Mucosa of stomach (tissue), 1 donor: ENCODE measurements around the gene SPHKAP.

ENCODE experiments used
- H3K27me3 ChIP-seq: one replicate; pipeline ENCODE4 v1.7.0; 2013; ENCODE audit warnings: mild to moderate bottlenecking, low read length; ENCODE audit not compliant: control insufficient read depth, insufficient read depth
- H3K36me3 ChIP-seq: one replicate; pipeline ENCODE4 v1.7.0; 2013; ENCODE audit warnings: low read length; ENCODE audit not compliant: control insufficient read depth, insufficient read depth
- H3K4me1 ChIP-seq: one replicate; pipeline ENCODE4 v1.7.0; 2013; ENCODE audit warnings: mild to moderate bottlenecking, low read length; ENCODE audit not compliant: control insufficient read depth, insufficient read depth
- H3K4me3 ChIP-seq: one replicate; pipeline ENCODE4 v1.7.0; 2013; ENCODE audit warnings: low read length
- H3K9ac ChIP-seq: one replicate; pipeline ENCODE4 v1.7.0; 2013; ENCODE audit warnings: mild to moderate bottlenecking, low read length, moderate library complexity
- H3K9me3 ChIP-seq: one replicate; pipeline ENCODE4 v1.7.0; 2013; ENCODE audit warnings: mild to moderate bottlenecking, low read length, moderate library complexity; ENCODE audit not compliant: control insufficient read depth
- donor health status: Pancreatic carcinoma.

SPHKAP gene

GRCh38 chr2:228056293-228057097 lies 125.0 kb downstream of the SPHKAP start:
- no peak overlapping the region for H3K9ac ChIP-seq
- H3K4me3 ChIP-seq = no peak overlapping the region
- no peaks in the 10 kb centered on the region for H3K4me1 ChIP-seq
- no peaks in the 10 kb centered on the region for H3K9me3 ChIP-seq
- H3K27me3 ChIP-seq = no peaks in the 10 kb centered on the region
- H3K36me3 ChIP-seq = no peaks in the 10 kb centered on the region

- no peaks in the 10 kb centered on the region for H3K4me1 ChIP-seq
- H3K9me3 ChIP-seq = no peaks in the 10 kb centered on the region
- no peaks in the 10 kb centered on the region for H3K36me3 ChIP-seq
- no peak overlapping the region for H3K4me3 ChIP-seq
- H3K27me3 ChIP-seq = no peaks in the 10 kb centered on the region
- H3K9ac ChIP-seq = no peak overlapping the region
Measured at GRCh38 chr2:228048838-228049490, 132.5 kb downstream of the SPHKAP start.

DNA sequence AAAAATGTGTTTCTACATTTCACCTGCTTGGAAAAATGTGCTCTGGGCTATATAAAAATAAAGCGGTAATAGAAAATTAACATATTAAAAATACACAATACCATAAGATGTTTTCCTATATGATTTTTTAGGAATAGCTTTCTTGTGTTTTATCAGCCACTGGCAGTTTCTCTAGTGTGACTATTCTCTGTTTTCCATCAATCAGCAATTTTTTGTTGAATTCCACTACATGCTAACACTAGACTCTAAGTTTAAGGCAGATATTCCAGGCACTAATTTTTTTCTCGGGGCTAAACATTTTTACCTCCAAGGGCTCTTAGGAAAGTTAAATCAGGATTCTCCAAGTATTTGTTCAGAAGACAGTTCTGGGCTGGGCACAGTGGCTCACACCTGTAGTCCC lies 140.5 kb downstream of the SPHKAP start:
- Histone ChIP-seq H3K36me3 (no peaks in the 10 kb centered on the region), H3K27me3 (no peaks in the 10 kb centered on the region), H3K9me3 (no peaks in the 10 kb centered on the region), H3K4me3 (no peak overlapping the region), H3K4me1 (no peaks in the 10 kb centered on the region), H3K9ac (no peak overlapping the region)

- H3K9me3 ChIP-seq = no peaks in the 10 kb centered on the region
- H3K4me3 ChIP-seq = no peak overlapping the region
Measured at GRCh38 chr2:228039752-228040534, 141.5 kb downstream of the SPHKAP start.

GRCh38 chr2:228038967-228039366 lies 142.5 kb downstream of the SPHKAP start:
- Histone ChIP-seq H3K9ac (no peak overlapping the region), H3K4me3 (no peak overlapping the region), H3K9me3 (no peaks in the 10 kb centered on the region), H3K4me1 (no peaks in the 10 kb centered on the region), H3K27me3 (no peaks in the 10 kb centered on the region), H3K36me3 (no peaks in the 10 kb centered on the region)

More at GRCh38 chr2:228039752-228040534, 141.5 kb downstream of the SPHKAP start:
- Histone ChIP-seq H3K27me3 (no peaks in the 10 kb centered on the region), H3K9ac (no peak overlapping the region), H3K4me1 (no peaks in the 10 kb centered on the region), H3K36me3 (no peaks in the 10 kb centered on the region)

DNA sequence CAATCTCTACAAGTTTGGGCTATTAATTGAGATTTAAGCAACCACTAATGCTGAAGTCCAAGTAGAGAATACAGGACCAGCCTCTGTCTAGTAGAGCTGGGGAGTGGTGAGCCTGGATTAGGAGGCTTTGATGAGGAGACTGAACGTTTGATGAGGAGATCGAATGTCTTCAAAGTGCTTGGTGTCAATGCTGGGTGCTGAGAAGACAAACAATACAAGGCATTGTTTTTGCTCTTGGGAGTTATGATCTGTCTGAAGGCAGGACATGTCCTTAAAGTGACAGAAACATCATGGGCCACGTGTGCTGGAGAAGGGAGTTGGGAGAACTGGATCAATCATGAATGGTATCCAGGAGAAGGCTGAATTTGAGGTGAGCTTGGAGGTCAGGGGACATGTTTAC lies 143.6 kb downstream of the SPHKAP start:
- no peaks in the 10 kb centered on the region for H3K36me3 ChIP-seq
- H3K27me3 ChIP-seq = no peaks in the 10 kb centered on the region
- H3K9ac ChIP-seq = no peak overlapping the region
- H3K4me3 ChIP-seq = no peak overlapping the region
- no peaks in the 10 kb centered on the region for H3K9me3 ChIP-seq
- no peaks in the 10 kb centered on the region for H3K4me1 ChIP-seq

- Histone ChIP-seq H3K36me3 (no peaks in the 10 kb centered on the region), H3K9me3 (no peaks in the 10 kb centered on the region), H3K4me1 (no peaks in the 10 kb centered on the region), H3K27me3 (no peaks in the 10 kb centered on the region), H3K4me3 (no peak overlapping the region), H3K9ac (no peak overlapping the region)
Measured at GRCh38 chr2:228023619-228024018, 157.9 kb downstream of the SPHKAP start.

DNA sequence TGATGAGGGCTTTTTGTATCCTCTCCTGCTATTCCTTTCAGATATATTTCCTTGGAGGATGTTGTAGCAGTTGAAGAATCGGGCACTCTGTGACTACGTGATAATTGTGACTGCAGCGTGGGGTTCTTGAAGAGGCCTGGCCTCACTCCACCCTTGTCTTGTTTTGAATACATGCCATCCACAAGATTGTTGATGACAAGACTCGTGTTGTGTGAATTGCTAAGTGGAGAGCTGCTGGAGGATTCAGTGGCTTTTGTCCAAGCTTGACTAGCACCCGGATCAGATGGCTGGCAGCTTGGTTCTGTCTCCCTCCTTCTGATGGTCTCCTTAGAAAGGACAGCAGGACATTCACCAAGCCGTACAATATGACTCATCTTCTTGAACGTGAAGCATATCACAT lies 163.2 kb downstream of the SPHKAP start:
- H3K4me3 ChIP-seq = no peak overlapping the region
- H3K27me3 ChIP-seq = no peaks in the 10 kb centered on the region
- H3K9ac ChIP-seq = no peak overlapping the region
- no peaks in the 10 kb centered on the region for H3K4me1 ChIP-seq
- H3K9me3 ChIP-seq = no peaks in the 10 kb centered on the region
- H3K36me3 ChIP-seq = no peaks in the 10 kb centered on the region

GRCh38 chr2:228017784-228018183 lies 163.7 kb downstream of the SPHKAP start:
- Histone ChIP-seq H3K9me3 (no peaks in the 10 kb centered on the region), H3K27me3 (no peaks in the 10 kb centered on the region), H3K36me3 (no peaks in the 10 kb centered on the region), H3K9ac (no peak overlapping the region), H3K4me1 (no peaks in the 10 kb centered on the region), H3K4me3 (no peak overlapping the region)

DNA sequence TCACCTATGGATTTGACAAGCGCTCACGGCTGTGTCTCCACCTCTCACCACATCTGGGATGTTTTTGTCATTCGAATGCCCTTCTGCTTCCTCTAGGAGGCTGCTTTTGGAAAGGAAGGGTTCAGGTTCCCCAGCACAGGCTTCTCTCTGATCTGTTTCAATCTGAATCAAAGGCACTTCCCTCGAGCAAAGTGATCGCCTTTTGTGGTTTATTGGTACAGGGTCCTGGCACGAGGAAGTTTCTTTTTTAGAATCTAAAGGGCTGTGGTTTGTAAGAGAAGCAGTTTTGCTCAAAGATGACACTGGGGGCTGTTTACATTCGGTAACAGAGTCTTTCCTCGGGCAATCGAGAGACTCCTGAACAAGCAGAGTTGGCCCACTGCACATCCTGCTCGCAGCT lies 165.1 kb downstream of the SPHKAP start:
- H3K27me3 ChIP-seq = no peaks in the 10 kb centered on the region
- no peaks in the 10 kb centered on the region for H3K4me1 ChIP-seq
- no peak overlapping the region for H3K9ac ChIP-seq
- H3K36me3 ChIP-seq = no peaks in the 10 kb centered on the region
- no peak overlapping the region for H3K4me3 ChIP-seq
- H3K9me3 ChIP-seq = no peaks in the 10 kb centered on the region

DNA sequence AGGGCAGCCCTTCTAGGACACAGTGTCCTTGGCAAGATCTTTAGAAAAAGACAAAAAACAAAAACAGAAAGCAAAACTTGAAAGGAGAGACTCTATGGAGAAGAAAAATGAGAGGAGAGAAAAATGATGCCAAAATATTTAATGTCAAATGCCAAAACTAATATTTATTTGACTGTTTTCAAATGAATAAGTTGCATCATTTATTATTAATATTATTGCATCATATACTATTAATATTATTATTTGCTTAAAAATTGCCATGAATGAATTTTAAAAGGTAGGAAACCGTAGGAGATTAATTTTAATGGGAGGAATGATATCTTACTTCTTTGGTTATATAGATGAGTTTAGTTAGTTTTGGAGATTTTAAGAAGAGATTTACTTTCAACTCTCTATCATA lies 165.7 kb downstream of the SPHKAP start:
- no peaks in the 10 kb centered on the region for H3K36me3 ChIP-seq
- H3K9ac ChIP-seq = no peak overlapping the region
- no peaks in the 10 kb centered on the region for H3K9me3 ChIP-seq

GRCh38 chr2:227996366-227996765 lies 185.1 kb downstream of the SPHKAP start:
- Histone ChIP-seq H3K9me3 (no peaks in the 10 kb centered on the region), H3K36me3 (no peaks in the 10 kb centered on the region), H3K4me1 (no peaks in the 10 kb centered on the region), H3K27me3 (no peaks in the 10 kb centered on the region), H3K4me3 (no peak overlapping the region), H3K9ac (no peak overlapping the region)

More for the DNA sequence above, 165.7 kb downstream of the SPHKAP start:
- H3K4me1 ChIP-seq = no peaks in the 10 kb centered on the region
- no peak overlapping the region for H3K4me3 ChIP-seq
- H3K27me3 ChIP-seq = no peaks in the 10 kb centered on the region
